IMR-90 (cell line): ENCODE results near the gene TMEM100. TPM values are rescaled to one million over a fixed set of nuclear protein-coding genes. Genes with fewer than 3 reads are reported as not detected.

Experiments used
- ATAC-seq: fragments of 200-7000 bp; cut with Tn5 transposase; 2 replicates; pipeline ENCODE4 v1.9.1; 2020; ENCODE audit warnings: low read depth, mild to moderate bottlenecking, moderate library complexity
- BruUV-seq: library from RNA; stranded (reverse); fragments of 400-500 nt; replicated peaks from 2 replicates; lab custom pipeline; 2021; lab: Mats Ljungman, UMichigan
- CTCF ChIA-PET: fragments of 300-600 bp; formaldehyde crosslinking; extraction: SDS; loops from one replicate; lab custom pipeline; 2021; ENCODE audit warnings: antibody characterized with exemption; lab: Yijun Ruan, JAX
- POLR2A ChIA-PET: fragments of 300-600 bp; sonication (Branson Sonifier 250); formaldehyde crosslinking; loops from one replicate; lab custom pipeline; 2022; ENCODE audit warnings: antibody characterized with exemption; ENCODE audit not compliant: unreplicated experiment; lab: Charles Lee
- DNase-seq: peaks from one replicate; pipeline ENCODE4 v3.0.0; 2013
- H2AFZ ChIP-seq: replicated peaks from 2 replicates; pipeline ENCODE3; 2013; ENCODE audit warnings: low read length, mild to moderate bottlenecking; ENCODE audit not compliant: poor library complexity
- H2AK5ac ChIP-seq: 2 replicates; pipeline ENCODE4 v1.6.1; 2013; ENCODE audit warnings: low read depth, low read length, inconsistent platforms
- H2AK9ac ChIP-seq: replicated peaks from 2 replicates; pipeline ENCODE3; 2013; ENCODE audit warnings: mild to moderate bottlenecking, low read depth, low read length, moderate library complexity; ENCODE audit not compliant: poor library complexity
- H2BK120ac ChIP-seq: 2 replicates; pipeline ENCODE4 v1.6.1; 2013; ENCODE audit warnings: low read depth, low read length, inconsistent platforms
- H2BK15ac ChIP-seq: 3 replicates; pipeline ENCODE4 v1.6.1; 2013; ENCODE audit warnings: low read depth, low read length, inconsistent platforms
- H2BK20ac ChIP-seq: 2 replicates; pipeline ENCODE4 v1.6.1; 2013; ENCODE audit warnings: low read depth, mild to moderate bottlenecking, inconsistent platforms, low read length, moderate library complexity
- H2BK5ac ChIP-seq: 2 replicates; pipeline ENCODE4 v1.6.1; 2013; ENCODE audit warnings: mild to moderate bottlenecking, low read depth, low read length, inconsistent platforms; ENCODE audit not compliant: poor library complexity, severe bottlenecking
- H3K14ac ChIP-seq: replicated peaks from 2 replicates; pipeline ENCODE4 v1.6.1; 2013; ENCODE audit warnings: low read depth, low read length, inconsistent platforms
- H3K18ac ChIP-seq: 2 replicates; pipeline ENCODE4 v1.6.1; 2013; ENCODE audit warnings: low read depth, low read length, control low read depth
- H3K23ac ChIP-seq: 2 replicates; pipeline ENCODE4 v1.6.1; 2013; ENCODE audit warnings: low read depth, low read length, inconsistent platforms
- H3K27ac ChIP-seq: 2 replicates; pipeline ENCODE4 v1.5.1; 2013; ENCODE audit warnings: mild to moderate bottlenecking, control low read depth, low read length; ENCODE audit not compliant: insufficient read depth
- H3K27me3 ChIP-seq: 2 replicates; pipeline ENCODE4 v1.6.1; 2013; ENCODE audit warnings: low read length; ENCODE audit not compliant: control insufficient read depth, insufficient read depth
- H3K36me3 ChIP-seq: 2 replicates; pipeline ENCODE4 v1.6.1; 2013; ENCODE audit warnings: low read length, mixed read lengths; ENCODE audit not compliant: control insufficient read depth, insufficient read depth
- H3K4ac ChIP-seq: 2 replicates; pipeline ENCODE4 v1.6.1; 2013; ENCODE audit warnings: low read depth, low read length, inconsistent platforms
- H3K4me1 ChIP-seq: 2 replicates; pipeline ENCODE4 v1.6.1; 2013; ENCODE audit warnings: low read length, mixed read lengths; ENCODE audit not compliant: control insufficient read depth, insufficient read depth
- H3K4me2 ChIP-seq: 2 replicates; pipeline ENCODE4 v1.6.1; 2013; ENCODE audit warnings: low read depth, mild to moderate bottlenecking, control low read depth, low read length, moderate library complexity
- H3K4me3 ChIP-seq: 2 replicates; pipeline ENCODE4 v1.5.1; 2013; ENCODE audit warnings: low read depth, mild to moderate bottlenecking, control low read depth, low read length, moderate library complexity; ENCODE audit not compliant: insufficient read depth
- H3K56ac ChIP-seq: 2 replicates; pipeline ENCODE4 v1.6.1; 2013; ENCODE audit warnings: low read length, inconsistent platforms; ENCODE audit not compliant: insufficient read depth; ENCODE audit errors: extremely low read depth
- H3K79me1 ChIP-seq, 2 experiments: 2 replicates each; pipeline ENCODE4 v1.6.1; 2013; ENCODE audit warnings: low read length in 2 of 2, inconsistent platforms in 1 of 2, low read depth in 1 of 2
- H3K9ac ChIP-seq: 2 replicates; pipeline ENCODE4 v1.6.1; 2013; ENCODE audit warnings: low read depth, low read length, control low read depth
- H3K9me1 ChIP-seq: 2 replicates; pipeline ENCODE4 v1.6.1; 2013; ENCODE audit warnings: low read length, inconsistent platforms; ENCODE audit not compliant: insufficient read depth
- H3K9me3 ChIP-seq: 2 replicates; pipeline ENCODE4 v1.6.1; 2013; ENCODE audit warnings: low read length; ENCODE audit not compliant: control insufficient read depth, insufficient read depth
- H4K20me1 ChIP-seq: 2 replicates; pipeline ENCODE4 v1.6.1; 2013; ENCODE audit warnings: low read length, inconsistent platforms; ENCODE audit not compliant: insufficient read depth
- H4K5ac ChIP-seq: 2 replicates; pipeline ENCODE4 v1.6.1; 2013; ENCODE audit warnings: mild to moderate bottlenecking, low read depth, low read length, control low read depth
- H4K8ac ChIP-seq, 2 experiments: 2 replicates each; pipeline ENCODE4 v1.6.1; 2013; ENCODE audit warnings: low read depth in 2 of 2, low read length in 2 of 2, control low read depth in 1 of 2, inconsistent platforms in 1 of 2
- H4K91ac ChIP-seq: 2 replicates; pipeline ENCODE4 v1.6.1; 2013; ENCODE audit warnings: low read depth, low read length, inconsistent platforms; ENCODE audit not compliant: insufficient read depth
- MAFK ChIP-seq: IDR thresholded peaks from 2 replicates; pipeline ENCODE4 v1.6.1; 2012; ENCODE audit warnings: low read depth, low read length, improper control_type of control experiment
- NFE2L2 ChIP-seq: fragments of 150-350 bp; IDR thresholded peaks from 2 replicates; pipeline ENCODE4 v1.6.1; 2016; ENCODE audit warnings: low read depth, mild to moderate bottlenecking, low read length
- RAD21 ChIP-seq: IDR thresholded peaks from 2 replicates; pipeline ENCODE4 v1.6.1; 2012; ENCODE audit warnings: low read length, improper control_type of control experiment
- SMC3 ChIP-seq: fragments of 150-350 bp; IDR thresholded peaks from 2 replicates; pipeline ENCODE4 v1.6.1; 2016; ENCODE audit warnings: low read depth, mild to moderate bottlenecking, antibody characterized with exemption, low read length, moderate library complexity
- WGBS, 2 experiments: methylation state at CpG; one replicate each; pipeline versions ENCODE4 v1.1.5 to v1.1.7; 2013; ENCODE audit warnings: missing lambda C conversion rate in 2 of 2; ENCODE audit not compliant: insufficient read length in 1 of 2; ENCODE audit errors: extremely low coverage in 2 of 2; 5-methylcytosine and 5-hydroxymethylcytosine counted together
- dilution Hi-C: fragments of 300-500 bp; cut with HindIII; formaldehyde crosslinking; loops from one replicate; pipeline ENCODE4 v1.14.3; 2018; ENCODE audit warnings: low sequenced_read_pairs; ENCODE audit not compliant: unreplicated experiment
- in situ Hi-C: fragments of 300-500 bp; cut with MboI; formaldehyde crosslinking; loops from 3 replicates; pipeline ENCODE4 v1.14.3; 2019; ENCODE audit warnings: low sequenced_read_pairs, inconsistent platforms, mixed read lengths
- intact Hi-C: fragments of 100-400 bp; cut with micrococcal nuclease; formaldehyde crosslinking; loops from 2 replicates; pipeline ENCODE4 v1.10.0; 2022
- polyA plus RNA-seq, 3 experiments: library from polyadenylated mRNA; depleted of rRNA; stranded (reverse); fragments of >200 nt; gene quantifications; 2 replicates each; pipeline ENCODE4 v1.2.3, GENCODE V29; 2012; ENCODE audit warnings: low replicate concordance in 1 of 3
- total RNA-seq: library from RNA; depleted of rRNA; stranded (reverse); fragments of >200 nt; gene quantifications from 2 replicates; pipeline ENCODE4 v1.2.3, GENCODE V29; 2012

Gene TMEM100
- total and polyA plus RNA-seq, 2 of the 4 experiments (the other 2 are of a cell fraction): 0.21 to 0.36 TPM

- H3K9me3 ChIP-seq: no peaks in the 10 kb centered on the region
- H2BK5ac ChIP-seq: no peak overlapping the region
- H3K56ac ChIP-seq: no peak overlapping the region
- WGBS, 2 experiments: 62% methylated on average over 2 of the region's 3 CpGs; no CpG with 5 or more reads in 1 of the 2 experiments
- no peak overlapping the region for H2AK9ac ChIP-seq
- no peak overlapping the region for H2BK15ac ChIP-seq
- H4K20me1 ChIP-seq: no peaks in the 10 kb centered on the region
- H3K18ac ChIP-seq: no peak overlapping the region
- H3K4me3 ChIP-seq: no peak overlapping the region
- no peaks in the 10 kb centered on the region for H3K9me1 ChIP-seq
- H3K4ac ChIP-seq: no peak overlapping the region
- ChIA-PET POLR2A (no interaction called here), CTCF (no interaction called here)
- H3K27ac ChIP-seq: no peak overlapping the region
- no peak for DNase-seq
- no peak overlapping the region for H3K23ac ChIP-seq
- no peak overlapping the region for H4K8ac ChIP-seq
- no peak overlapping the region for H4K5ac ChIP-seq
- dilution Hi-C loops (no loop called here), intact Hi-C loops (no loop called here), in situ Hi-C loops (no loop called here)
- no peak overlapping the region for H3K14ac ChIP-seq
- no peak overlapping the region for H3K4me2 ChIP-seq
- peaks cover 2% of the 10 kb centered on the region; the same call in 1 of the 2 replicates for H3K4me1 ChIP-seq
- no peak overlapping the region for H4K91ac ChIP-seq
- peaks cover 3% of the 10 kb centered on the region for H3K27me3 ChIP-seq
- no peak overlapping the region for H2BK120ac ChIP-seq
- TF ChIP-seq NFE2L2 (no peak), SMC3 (no peak), RAD21 (no peak), MAFK (no peak)
- ATAC-seq: no peak
- no peak overlapping the region for H2BK20ac ChIP-seq
- BruUV-seq: no TSS peak
- H2AK5ac ChIP-seq: no peak overlapping the region
- no peak overlapping the region for H3K9ac ChIP-seq
- H3K79me1 ChIP-seq: no peaks in the 10 kb centered on the region
- no peak overlapping the region for H2AFZ ChIP-seq
- H3K36me3 ChIP-seq: no peaks in the 10 kb centered on the region
Measured at GRCh38 chr17:55710410-55710809, 12.3 kb downstream of the TMEM100 start.
